AG08395 (cell line): ENCODE results near the gene SAMD3.
"Not testable (repeated sequence)": the region's sequence is repeated elsewhere in the genome, so short reads cannot be mapped to it uniquely, and the experiment has no call there.

Experiments used
- DNase-seq: peaks from one replicate; pipeline ENCODE4 v3.0.0; 2012; ENCODE audit warnings: mixed read lengths, low spot score

Gene SAMD3

GRCh38 chr6:130222775-130223174 is at the start of gene SAMD3:
SAMD3 (minus strand) TSS chr6:130222951; CDS start chr6:130215273, 7,678 bp downstream.
- DNase-seq = no peak

DNA sequence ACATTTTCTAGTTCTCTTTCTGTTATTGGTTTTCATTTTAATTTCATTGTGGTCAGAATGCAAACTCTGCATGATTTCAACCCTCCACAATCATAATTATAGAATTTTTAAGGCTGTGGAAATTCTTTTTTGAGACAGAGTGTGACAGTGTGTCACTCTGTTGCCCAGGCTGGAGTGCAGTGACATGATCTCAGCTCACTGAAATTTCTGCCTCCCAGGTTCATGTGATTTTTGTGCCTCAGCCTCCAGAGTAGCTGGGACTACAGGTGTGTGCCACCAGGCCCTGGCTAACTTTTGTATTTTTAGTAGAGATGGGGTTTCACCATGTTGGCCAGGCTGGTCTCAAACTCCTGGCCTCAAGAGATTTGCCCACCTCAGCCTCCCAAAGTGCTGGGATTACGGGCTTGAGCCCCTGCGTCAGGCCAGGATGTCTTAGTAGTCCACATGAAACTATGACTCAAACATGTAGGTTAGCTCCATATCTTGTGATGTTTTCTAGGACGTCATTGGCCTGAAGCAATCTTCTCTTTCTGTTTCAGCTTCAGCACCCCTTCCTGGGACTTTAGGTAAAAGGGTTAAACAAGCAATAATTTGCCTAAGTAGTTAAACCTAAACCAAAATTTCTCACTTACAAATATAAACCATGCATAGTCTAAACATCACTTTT is 47.4 kb upstream of the SAMD3 start:
- no peak for DNase-seq

GRCh38 chr6:130265553-130265952 is 42.8 kb upstream of the SAMD3 start:
- DNase-seq = not testable (repeated sequence)

GRCh38 chr6:130262008-130262407 is 39.3 kb upstream of the SAMD3 start:
- DNase-seq = no peak

GRCh38 chr6:130261558-130261957 is 38.8 kb upstream of the SAMD3 start:
- not testable (repeated sequence) for DNase-seq

DNA sequence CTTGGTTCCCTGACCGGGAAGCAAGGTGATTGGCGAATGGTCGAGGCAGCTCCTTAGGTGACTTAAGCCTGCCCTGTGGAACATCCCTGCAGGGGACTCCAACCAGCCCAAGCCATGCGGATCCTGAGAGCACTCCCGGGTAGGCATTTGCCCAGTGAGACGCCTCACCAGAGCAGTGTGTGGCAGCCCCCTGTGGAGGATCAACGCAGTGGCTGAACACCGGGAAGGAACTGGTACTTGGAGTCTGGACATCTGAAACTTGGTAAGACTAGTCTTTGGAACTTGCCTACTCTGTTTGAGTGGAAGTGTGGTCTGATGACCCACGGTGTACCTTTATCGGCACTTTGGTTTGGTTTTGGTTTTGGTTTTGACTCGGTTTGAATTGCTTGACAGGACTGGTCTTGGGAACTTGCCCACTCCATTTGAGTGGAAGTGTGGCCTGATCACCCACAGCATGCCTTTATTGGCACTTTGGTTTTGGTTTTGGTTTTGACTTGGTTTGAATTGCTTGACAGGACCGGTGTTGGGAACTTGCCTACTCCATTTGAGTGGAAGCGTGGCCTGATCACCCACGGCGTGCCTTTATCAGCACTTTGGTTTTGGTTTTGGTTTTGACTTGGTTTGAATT is 38.0 kb upstream of the SAMD3 start:
- not testable (repeated sequence) for DNase-seq

GRCh38 chr6:130260050-130260462 is 37.3 kb upstream of the SAMD3 start:
- not testable (repeated sequence) for DNase-seq

DNA sequence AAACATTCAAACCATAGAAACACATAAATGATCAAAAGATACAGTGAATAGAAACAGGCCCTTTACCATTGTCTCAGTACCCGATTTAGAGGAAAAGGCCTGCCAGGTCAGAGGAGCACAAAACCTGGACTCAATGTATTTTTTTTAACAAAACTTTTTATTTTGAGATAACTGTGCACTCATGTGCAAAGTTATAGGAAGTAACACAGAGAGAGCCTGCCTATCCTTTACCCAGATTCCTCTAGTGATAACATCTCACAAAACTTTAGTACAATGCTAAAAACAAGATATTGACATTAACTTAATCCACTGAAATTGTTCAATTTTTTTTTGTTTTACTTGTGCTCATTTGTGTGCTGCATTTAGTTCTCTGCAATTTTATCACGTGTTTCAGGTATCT is 36.8 kb upstream of the SAMD3 start:
- no peak for DNase-seq

DNA sequence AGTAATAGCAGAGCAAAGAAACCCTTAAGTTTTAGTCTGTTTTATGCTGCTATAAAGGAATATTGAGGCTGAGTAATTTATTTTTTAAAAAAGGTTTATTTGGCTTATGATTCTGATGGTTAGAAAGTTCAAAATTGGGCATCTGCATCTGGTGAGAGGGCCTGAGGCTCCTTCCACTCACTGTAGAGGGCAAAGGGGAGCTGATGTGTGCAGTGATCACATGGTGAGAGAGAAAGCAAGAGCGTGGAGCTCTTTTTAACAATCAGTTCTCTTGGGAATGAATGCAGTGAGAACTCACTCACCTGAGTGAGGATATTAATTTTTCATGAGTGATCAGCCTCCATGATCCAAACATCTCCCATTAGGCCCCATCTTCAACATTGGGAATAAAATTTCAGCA is 36.4 kb upstream of the SAMD3 start:
- DNase-seq = no peak

- DNase-seq = no peak
Measured at GRCh38 chr6:130252527-130253237, 29.9 kb upstream of the SAMD3 start.

DNA sequence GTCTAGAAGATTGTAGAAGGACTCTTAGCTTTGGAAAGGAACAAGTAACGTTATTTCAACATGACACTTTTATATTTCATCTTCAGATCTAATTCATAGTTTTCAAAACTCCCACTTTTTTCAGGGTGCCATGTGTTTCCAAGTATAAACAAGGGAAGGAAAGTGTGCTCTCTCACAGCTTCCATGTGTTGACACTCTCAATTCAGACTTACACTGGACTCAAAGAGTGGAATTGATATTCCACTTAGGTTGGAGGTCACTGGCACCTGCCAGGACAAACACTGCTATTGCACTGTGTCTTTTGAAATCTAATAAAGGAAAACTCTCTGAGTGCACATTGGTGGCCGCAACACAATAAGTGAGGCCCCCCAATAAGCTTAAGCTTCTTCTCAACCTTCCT is 22.5 kb upstream of the SAMD3 start:
- no peak for DNase-seq

GRCh38 chr6:130244728-130245127 is 22.0 kb upstream of the SAMD3 start:
- DNase-seq = no peak

GRCh38 chr6:130240232-130240631 is 17.5 kb upstream of the SAMD3 start:
- DNase-seq = peak; percentile 77

GRCh38 chr6:130239755-130240154 is 17.0 kb upstream of the SAMD3 start:
- no peak for DNase-seq

DNA sequence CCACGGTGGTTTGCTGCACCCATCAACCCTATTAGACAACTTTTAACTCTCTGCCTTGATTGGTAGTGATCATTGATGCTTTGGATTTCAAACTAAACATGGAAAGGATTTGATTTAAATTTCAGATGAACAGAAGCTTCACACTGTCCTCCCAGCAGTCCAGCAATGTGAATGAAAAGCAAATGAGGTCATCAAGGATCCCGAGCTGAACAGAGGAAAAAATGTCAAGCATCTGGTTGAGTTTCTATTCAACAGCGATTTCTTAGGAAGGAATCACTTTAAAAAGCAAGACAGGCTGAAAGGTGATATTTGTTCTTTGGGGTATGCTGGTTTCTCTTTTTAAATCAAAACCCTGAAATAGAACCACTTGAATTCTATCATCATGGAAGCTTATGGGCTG is 10.6 kb upstream of the SAMD3 start:
- DNase-seq = peak; percentile 46

GRCh38 chr6:130230531-130230930 is 7.8 kb upstream of the SAMD3 start:
- DNase-seq = not testable (repeated sequence)

DNA sequence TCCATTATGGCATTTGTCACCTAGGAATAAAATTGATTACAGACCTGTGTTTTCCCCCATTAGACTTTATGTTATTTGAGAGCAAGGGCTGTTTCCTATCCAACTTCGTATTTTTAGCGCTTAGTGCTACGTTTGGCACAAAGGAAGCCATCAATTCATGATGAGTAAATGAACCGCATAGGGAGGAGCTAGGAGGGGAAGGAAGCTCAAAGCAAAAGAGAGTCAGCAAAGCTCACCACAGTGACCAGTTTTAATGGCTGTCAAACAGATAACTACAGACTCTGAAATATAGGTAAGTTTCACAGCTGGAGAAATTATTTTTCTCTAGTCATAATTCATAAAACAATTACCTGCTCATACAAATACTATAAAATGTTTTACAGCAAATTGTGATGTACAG is 6.9 kb upstream of the SAMD3 start:
- DNase-seq = no peak

GRCh38 chr6:130223508-130223907 is 757 bp upstream of the SAMD3 start:
- DNase-seq = no peak

- DNase-seq = no peak
Measured at GRCh38 chr6:130218134-130218533, 4.6 kb downstream of the SAMD3 start.

DNA sequence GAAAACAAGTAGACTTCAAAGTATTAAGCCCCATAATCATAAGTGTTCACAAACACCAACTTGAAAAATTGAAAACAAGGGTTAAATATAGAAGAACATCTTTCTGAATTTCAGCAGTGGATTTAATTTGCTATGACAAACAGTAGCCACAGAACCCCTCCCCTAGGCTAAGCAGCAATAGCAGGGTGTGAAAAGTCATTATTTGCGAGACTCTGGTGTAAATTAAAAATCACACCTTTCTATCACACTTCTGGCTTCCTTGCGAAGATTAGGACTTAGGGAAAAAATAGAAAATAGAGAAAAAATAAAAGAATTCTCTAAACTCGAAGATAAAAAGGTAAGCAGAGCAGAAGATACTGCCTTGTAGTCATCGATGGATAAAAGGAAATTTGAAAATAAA is 6.1 kb downstream of the SAMD3 start:
- DNase-seq = no peak

DNA sequence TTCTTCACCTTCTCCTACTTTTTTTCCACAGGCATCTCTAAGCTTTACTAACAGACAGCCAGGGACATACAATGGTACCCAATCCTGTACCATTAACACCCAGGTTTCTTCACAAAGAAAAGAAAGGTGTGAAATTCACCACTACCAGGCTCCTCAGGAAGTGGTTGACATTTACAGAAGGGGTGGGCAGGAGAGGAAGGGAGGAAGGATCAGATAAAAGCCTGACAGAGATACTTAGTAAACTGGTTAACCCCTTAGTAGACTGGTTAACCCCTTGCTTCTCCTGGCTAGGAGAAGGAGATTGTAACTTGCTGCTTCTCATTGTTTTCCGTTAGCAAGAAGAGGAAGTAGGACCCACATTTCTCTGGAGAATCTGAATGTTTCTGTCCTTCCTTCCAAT is 7.2 kb downstream of the SAMD3 start:
- no peak for DNase-seq

DNA sequence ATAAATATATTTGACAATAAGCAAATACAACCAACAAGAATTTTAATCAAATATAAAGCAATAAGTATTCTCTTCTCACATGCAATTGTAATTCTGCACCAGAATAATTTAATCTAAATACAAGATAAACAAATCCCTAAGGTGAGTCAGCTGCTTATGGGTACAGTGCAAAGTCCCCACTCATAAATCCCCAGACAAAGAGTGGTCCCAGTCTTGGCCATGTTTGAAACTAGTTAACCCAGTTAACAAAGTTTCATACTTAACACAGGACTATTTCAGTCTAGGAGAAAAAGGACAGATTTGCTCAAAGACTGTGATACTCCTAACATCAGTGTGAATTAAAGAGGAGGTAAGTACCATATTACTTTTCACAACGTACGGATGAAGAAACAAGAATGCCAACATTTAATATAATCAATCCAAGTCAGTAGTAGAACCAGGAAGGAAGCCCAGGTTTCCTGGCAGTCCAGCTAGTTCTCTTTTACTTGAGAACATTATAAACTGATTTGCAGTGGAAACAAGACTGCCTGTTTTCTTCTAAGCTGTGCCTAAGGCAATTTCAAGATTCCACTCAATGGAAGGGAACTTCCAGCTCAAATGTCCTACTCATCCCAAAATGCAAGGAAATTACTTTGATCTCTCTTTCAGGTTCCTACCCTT is 10.4 kb downstream of the SAMD3 start:
- no peak for DNase-seq

DNA sequence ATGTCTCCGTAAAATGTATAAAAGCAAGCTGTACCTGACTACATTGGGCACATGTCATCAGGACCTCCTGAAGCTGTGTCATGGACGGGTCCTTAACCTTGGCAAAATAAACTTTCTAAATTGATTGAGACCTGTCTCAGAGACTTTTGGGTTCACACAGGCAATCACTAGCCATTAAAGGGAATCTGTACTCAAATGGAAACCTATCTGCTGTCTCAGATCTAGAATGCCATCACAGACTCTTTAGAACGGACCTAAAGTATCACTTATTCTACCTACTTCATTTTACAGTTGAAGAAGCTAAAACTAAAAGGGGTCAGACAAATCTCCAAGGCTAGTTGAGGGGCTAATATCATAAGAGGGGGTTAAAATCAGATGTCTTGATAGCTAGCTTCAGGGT is 11.1 kb downstream of the SAMD3 start:
- DNase-seq = no peak
